ENCODE data around the gene FRMD4A.

Gene FRMD4A

DNA sequence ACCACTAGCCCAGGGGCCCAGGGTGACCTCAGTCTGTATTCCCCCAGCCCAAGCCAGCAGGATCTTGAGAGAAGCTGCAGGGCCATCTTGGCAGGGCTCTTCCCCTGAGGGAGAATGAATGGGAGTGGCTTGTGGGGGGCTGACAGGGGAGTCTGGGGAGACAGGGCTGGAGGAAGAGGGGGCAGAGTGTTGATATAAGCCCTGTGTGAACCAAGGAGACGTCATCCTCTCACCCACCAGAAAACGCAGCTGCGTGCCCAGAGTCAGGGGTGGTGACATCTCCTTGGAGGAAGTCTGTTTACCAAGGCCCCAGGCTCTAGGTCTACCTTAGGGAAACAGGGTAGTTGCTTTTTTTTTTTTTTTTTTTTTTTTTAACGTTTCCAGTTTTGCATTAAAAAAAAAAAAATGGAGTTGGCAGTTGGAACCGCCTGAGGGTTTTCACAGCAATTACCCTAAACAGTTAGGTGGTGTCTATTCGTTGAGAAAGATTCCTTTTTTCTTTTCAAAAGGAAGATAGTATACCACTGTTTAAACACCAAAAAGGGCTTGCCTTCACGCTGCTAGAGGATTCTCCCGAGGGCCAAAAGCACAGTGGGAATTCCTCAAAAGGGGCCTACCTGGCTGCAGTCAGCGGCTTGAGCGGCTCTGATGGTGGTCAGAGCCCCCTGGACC, 630.1 kb downstream of the FRMD4A start:
- no peak for DNase-seq
- in situ Hi-C loops (cut with HindIII; ENCODE audit: low pct_ligation_motif_present, low pct_unique_long_range_greater_than_20kb, low sequenced_read_pairs): no loop called here

DNA sequence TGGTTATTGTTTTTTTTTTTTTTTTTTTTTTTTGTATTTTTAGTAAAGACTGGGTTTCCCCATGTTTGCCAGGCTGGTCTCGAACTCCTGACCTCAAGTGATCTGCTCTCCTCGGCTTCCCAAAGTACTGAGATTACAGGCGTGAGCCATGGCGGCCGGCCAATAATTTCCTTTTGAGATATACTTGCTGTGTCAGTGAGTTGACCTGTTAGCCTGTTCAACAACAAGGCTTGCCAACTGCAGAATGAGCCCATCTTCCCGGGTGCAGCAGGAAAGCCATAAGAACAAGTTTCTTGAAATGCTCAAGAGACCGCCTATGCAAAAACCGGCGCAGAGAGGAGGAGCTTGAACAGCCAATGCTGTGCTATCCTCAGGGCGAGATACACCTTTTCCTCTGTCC, 631.5 kb downstream of the FRMD4A start:
- DNase-seq: no peak
- in situ Hi-C loops (cut with HindIII; ENCODE audit: low pct_ligation_motif_present, low pct_unique_long_range_greater_than_20kb, low sequenced_read_pairs): no loop called here

DNA sequence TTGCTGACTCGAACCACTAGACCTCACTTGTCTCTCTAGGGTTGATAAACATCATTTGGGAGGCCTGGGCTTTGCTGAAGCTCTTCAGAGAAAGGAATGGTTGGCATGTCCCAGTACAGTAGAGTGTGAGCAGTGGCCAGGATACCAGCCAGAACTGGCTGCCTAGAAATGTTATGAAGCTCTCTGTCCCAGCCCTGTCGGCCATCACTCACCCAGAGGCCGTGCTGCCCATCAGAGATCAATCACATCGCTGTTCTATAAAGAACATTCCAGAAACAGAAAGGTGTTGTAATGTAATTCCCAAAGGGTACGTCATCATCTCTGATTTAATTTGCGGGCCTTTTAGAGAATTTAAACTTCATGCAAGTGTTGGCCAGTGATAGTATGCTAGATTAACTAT, 632.5 kb downstream of the FRMD4A start:
- DNase-seq: no peak
- in situ Hi-C loops (cut with HindIII; ENCODE audit: low pct_ligation_motif_present, low pct_unique_long_range_greater_than_20kb, low sequenced_read_pairs): no loop called here

DNA sequence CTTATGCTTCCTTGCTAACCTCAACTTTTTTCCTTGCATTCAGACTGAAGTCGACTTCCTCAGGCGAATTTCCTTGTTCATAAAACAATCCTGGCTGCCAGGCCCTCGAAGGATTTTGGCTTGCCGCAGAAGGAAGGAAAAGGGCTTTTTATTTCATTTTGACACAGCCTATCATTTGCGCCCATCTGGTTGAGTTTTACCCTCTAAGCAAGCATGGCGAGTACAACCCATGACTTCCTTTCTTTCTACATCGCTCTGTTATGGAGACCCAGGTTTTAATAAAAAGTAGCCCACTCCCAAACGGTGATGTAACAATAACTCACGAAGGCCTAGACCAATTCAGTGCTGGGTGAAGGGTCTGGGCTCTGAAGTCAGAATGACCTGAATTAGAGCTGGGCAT, 634.7 kb downstream of the FRMD4A start:
- in situ Hi-C loops (cut with HindIII; ENCODE audit: low pct_ligation_motif_present, low pct_unique_long_range_greater_than_20kb, low sequenced_read_pairs): no loop called here

DNA sequence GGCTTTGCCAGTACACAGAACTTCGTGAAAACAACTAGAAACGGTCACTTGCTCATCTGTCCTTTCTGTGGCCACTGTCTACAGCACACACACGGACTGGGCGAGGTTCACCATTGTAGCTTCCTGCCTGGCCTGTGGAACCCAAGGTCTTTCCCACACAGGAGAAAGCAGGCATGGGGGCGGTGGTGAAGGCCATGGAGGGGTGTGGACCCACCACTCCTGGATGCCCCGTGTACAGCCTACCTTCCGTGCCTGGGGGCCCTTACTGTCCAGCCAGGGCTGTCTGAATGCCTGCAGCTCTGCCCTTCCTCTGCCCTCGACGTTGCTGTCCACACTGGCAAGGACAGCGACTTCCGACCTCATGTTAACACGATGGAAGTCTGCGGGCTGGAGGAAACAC, 635.1 kb downstream of the FRMD4A start:
- in situ Hi-C loops (cut with HindIII; ENCODE audit: low pct_ligation_motif_present, low pct_unique_long_range_greater_than_20kb, low sequenced_read_pairs): no loop called here

More for the DNA sequence above, 634.7 kb downstream of the FRMD4A start:
- no peak for DNase-seq

DNA sequence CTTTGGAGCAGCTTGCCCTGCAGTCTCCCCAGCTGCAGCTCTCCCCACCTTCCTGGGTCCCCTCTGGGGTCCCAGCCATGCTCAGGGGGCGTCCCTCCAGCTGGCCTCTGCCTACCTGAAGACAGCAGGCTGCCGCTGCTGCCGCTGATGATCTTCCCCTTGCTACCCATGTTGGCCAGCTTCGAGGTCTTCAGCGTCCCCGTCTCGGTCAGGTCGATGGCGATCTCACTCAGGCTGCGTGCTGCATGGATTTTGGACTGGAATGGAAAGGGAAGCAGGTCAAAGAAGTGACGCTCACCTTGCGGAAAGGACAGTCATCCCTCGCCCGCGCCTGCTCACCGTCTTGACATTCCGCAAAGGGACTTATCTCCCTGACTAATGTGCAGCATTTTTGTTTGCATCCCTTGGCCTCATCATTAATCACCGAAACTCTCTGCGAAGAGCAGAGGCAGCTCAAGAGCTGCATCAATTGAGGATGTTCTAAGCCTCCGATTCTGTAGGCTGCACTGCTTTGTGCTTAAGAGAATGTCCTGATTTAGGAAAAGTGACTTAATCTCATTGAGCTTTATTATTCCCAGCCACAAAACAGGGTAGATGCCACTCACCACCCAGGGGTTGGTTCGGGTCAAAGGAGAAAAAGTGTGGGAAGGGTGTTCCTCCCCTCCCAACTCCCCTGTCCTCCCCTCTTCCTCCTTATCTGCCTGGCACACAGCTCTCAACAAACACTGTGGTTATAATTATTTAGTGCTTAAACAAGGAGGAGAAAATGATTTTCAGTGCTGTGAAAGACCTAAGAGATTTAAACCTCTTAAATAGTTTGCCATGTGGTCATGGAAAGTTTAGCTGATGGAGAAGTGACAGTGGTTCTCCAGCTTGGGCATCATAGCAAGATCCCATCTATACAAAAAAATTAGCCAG, 636.7 kb downstream of the FRMD4A start:
- in situ Hi-C loops (cut with HindIII; ENCODE audit: low pct_ligation_motif_present, low pct_unique_long_range_greater_than_20kb, low sequenced_read_pairs): no loop called here
- no peak for DNase-seq

More for the DNA sequence above, 635.1 kb downstream of the FRMD4A start:
- DNase-seq: no peak

DNA sequence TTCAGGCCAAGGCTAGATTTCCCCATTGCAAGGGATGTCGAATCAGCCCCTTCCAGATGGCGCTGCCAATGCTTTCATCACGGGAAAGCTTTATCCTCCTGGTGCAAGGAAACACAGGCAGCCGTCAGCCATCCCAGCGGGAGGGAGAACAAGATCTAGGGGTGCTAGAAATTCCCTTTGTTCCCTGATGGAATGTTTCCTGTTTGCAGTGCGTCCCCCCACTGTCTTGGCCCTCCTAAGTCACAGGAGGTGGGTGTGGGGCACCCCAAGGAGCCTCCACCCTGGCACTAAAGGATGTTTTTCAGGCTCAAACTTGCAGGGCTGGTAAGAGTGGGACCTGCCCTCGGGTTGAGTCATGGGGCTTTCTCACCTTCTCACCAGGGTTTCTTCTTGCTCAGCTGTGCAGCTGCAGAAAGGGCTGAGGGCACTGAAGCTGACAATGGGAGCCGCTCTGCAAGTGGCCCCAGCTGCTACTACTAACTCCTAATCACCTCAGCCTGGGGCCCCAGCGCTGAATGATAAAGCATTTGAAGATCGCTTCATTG, 640.4 kb downstream of the FRMD4A start:
- in situ Hi-C loops (cut with HindIII; ENCODE audit: low pct_ligation_motif_present, low pct_unique_long_range_greater_than_20kb, low sequenced_read_pairs): no loop called here
- no peak for DNase-seq

DNA sequence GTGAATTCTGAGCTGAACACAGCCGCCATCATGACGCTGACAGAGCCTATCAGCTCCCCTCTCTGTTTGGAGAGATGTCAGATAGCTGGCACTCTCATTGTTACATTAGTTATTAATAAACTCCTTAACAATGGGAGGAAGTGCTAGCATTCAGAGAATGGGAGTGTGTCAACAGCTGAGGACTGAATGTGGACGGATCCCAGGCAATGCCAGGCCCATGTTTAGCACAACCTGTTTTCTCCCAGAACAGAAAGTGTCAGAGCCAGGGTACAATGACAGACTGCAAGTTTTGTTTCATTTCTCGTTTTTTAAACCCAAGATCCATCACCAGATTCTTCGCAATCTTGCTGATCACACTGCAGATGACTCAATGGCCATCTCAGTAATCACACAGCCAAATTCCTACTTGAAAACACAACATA, 644.4 kb downstream of the FRMD4A start:
- in situ Hi-C loops (cut with HindIII; ENCODE audit: low pct_ligation_motif_present, low pct_unique_long_range_greater_than_20kb, low sequenced_read_pairs): no loop called here
- no peak for DNase-seq

DNA sequence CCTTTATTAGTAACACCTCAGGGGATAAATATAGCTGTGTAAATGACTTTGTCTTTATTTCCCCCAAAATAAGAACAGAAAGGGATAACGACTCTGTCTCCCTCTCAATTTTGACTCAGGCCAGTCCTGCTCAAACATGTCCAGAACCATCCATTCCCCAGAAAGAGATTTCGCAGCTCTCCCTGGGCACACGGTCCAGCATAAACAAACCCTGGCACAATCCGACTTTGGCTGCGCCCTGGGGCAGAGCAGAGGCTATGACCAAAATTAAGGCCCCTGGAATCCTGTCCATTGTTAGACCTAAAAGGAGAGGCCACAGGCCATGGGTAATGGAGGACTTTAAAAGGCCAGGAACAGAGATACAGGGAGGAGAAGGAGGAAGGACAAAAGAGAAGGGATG, 644.8 kb downstream of the FRMD4A start:
- in situ Hi-C loops (cut with HindIII; ENCODE audit: low pct_ligation_motif_present, low pct_unique_long_range_greater_than_20kb, low sequenced_read_pairs): no loop called here

DNA sequence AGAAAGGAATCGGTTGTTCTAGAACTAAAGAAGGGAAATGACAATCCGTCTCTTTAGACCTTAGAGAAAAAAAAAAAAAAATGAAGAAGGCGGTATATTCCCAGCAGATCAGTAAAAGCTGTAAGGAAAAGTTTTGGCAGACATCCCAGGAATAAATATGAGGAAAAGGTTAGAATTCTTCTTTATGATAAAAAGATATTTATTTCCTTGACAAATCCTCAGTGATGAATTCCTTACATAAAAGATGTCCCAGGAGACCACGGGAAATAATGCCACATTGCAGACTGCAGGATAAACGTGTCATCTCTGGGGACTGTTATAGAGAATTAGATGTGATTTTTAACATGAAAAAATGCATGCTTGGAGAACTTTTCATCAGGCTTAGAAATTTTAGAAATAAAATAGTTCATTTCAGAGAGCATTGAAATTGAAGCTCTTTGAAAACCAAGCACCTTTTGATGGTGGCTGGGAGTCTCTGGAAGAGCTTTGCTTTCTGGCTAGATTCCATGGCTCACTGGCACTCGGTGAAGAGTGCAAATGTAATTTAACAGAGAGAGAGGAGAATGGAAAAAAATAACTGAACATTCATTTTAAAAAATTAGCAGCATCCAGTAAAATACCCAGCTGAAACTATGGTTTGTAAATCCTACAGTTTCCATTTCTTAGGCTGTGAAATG, 645.8 kb downstream of the FRMD4A start:
- in situ Hi-C loops (cut with HindIII; ENCODE audit: low pct_ligation_motif_present, low pct_unique_long_range_greater_than_20kb, low sequenced_read_pairs): no loop called here
- no peak for DNase-seq

More for the DNA sequence above, 644.8 kb downstream of the FRMD4A start:
- no peak for DNase-seq

DNA sequence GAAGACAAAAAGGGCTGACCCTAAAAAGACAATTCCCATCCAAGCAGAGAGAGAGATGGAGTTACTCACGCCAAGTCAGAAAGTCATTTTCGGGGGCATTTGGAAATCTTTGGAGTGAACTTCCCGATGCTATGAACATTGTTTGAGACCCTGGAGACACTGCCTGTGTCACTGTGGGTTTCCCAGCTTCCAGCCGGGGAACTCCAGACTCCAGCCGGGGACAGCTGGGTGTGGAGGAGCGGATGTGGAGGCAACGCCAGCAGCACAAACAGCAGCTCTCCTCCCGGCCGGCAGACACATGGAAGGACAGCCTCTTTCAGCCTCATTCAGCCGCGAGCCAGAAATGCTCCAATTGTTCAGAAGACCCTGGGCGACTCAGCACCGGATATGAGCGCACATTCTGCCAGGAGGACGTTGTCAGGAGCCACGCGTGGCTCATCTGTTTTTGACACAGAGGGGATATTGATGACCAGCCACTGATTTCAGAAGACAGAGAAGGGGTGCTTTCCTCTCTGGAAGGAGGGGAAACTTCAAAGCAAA, 646.4 kb downstream of the FRMD4A start:
- DNase-seq: no peak
- in situ Hi-C loops (cut with HindIII; ENCODE audit: low pct_ligation_motif_present, low pct_unique_long_range_greater_than_20kb, low sequenced_read_pairs): no loop called here

DNA sequence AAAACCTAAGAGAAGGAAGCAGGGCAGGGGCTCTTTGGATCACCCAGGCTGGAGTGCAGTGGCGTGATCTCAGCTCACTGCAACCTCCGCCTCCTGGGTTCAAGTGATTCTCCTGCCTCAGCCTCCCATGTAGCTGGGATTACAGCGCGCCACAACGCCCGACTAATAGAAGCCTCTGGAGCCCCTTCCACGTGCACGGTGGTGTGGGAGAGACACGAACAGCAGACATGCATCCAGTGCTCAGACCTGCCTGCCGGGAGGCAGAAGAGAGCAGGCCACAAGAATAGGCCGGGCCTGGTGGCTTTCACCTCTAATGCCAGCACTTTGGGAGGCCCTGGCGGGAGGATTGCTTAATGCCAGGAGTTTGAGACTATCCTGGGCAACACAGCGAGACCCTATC, 647.7 kb downstream of the FRMD4A start:
- in situ Hi-C loops (cut with HindIII; ENCODE audit: low pct_ligation_motif_present, low pct_unique_long_range_greater_than_20kb, low sequenced_read_pairs): no loop called here
- DNase-seq: no peak

DNA sequence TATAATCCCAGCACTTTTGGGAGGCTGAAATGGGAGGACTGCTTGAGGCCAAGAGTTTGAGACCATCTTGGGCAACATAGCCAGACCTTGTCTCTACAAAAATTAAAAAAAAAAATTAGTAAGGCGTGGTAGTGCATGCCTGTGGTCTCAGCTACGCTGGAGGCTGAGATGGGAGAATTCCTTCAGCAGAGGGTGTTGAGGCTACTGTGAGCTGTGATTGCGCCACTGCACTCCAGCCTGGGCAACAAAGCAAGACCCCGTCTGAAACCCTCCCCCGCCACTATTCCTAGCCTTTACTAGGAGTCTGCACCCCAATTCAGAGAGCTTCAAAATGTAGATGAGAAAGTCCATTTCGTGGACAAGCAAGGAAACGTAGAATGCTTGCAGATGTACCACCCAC, 648.8 kb downstream of the FRMD4A start:
- in situ Hi-C loops (cut with HindIII; ENCODE audit: low pct_ligation_motif_present, low pct_unique_long_range_greater_than_20kb, low sequenced_read_pairs): no loop called here

DNA sequence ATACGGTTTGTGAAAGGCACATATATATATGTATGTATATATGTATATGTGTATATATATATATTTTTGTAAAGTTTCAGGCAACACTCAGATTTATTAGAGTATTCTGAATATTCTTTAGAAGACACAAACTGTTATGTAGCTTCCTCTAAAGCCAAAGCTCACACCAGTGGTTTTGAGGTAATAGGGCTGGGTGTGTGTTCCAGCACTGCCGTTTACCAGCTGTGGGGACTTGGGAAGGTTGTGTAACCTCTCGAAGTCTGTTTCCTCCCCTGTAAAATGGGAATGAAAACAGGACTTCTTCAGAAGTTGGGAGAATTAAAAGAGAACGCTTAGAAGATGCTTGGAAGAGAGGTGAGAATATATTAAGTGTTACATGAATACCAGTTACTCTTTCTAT, 649.2 kb downstream of the FRMD4A start:
- in situ Hi-C loops (cut with HindIII; ENCODE audit: low pct_ligation_motif_present, low pct_unique_long_range_greater_than_20kb, low sequenced_read_pairs): no loop called here
- DNase-seq: no peak

More for the DNA sequence above, 648.8 kb downstream of the FRMD4A start:
- DNase-seq: no peak

DNA sequence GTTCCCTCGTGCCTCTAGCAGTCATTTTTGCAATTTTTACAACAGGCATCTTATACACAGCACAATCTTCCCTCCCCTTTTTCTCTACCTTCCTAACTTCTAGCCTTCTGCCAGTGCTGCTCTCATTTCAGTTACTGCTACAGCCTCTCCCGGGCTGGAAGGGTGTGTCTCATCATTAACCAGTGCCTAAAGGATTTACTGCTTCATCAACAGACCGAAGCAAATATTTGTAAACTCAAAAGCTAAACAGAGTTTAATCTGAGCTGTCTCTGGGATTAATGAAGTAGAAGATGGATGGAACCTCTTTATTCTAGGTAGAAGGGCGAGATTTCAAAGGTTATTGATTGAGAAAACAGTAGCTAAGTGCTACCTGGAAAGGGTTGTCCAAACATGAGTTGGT, 649.6 kb downstream of the FRMD4A start:
- no peak for DNase-seq
- in situ Hi-C loops (cut with HindIII; ENCODE audit: low pct_ligation_motif_present, low pct_unique_long_range_greater_than_20kb, low sequenced_read_pairs): no loop called here

DNA sequence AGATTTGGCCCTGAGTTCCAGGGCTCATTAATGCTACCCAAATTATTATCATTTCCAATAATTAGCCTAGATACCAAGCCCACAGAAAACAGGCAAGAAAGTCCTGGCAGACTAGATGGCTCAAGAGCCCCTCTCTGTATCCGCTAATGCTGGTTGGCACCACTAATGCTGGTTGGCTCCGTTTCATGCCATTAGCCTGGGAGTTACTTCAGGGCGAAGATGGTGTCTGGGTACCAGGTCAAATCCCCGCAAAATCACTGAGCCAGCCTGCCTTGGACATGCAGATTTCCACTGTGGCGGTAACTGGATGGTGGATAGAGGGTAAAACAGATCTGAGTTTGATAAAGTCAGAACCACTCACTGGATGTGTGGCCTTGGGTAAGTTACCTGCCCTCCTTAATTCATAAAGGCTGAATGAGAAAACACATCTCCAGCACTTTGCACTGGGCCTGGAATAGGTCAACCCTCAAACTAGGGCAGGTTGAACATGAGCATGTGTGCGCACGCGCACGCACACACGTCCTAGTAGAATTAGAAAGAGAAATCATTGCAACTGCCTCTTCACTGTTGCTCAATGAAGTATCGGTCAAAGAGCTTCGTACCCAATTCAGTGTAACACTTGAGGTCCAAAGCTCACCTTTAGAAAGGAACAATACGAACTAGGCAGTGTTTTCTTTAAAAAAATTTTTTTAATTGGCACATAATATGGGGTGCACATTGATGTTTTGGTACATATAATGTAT, 652.5 kb downstream of the FRMD4A start:
- no peak for DNase-seq
- in situ Hi-C loops (cut with HindIII; ENCODE audit: low pct_ligation_motif_present, low pct_unique_long_range_greater_than_20kb, low sequenced_read_pairs): no loop called here

DNA sequence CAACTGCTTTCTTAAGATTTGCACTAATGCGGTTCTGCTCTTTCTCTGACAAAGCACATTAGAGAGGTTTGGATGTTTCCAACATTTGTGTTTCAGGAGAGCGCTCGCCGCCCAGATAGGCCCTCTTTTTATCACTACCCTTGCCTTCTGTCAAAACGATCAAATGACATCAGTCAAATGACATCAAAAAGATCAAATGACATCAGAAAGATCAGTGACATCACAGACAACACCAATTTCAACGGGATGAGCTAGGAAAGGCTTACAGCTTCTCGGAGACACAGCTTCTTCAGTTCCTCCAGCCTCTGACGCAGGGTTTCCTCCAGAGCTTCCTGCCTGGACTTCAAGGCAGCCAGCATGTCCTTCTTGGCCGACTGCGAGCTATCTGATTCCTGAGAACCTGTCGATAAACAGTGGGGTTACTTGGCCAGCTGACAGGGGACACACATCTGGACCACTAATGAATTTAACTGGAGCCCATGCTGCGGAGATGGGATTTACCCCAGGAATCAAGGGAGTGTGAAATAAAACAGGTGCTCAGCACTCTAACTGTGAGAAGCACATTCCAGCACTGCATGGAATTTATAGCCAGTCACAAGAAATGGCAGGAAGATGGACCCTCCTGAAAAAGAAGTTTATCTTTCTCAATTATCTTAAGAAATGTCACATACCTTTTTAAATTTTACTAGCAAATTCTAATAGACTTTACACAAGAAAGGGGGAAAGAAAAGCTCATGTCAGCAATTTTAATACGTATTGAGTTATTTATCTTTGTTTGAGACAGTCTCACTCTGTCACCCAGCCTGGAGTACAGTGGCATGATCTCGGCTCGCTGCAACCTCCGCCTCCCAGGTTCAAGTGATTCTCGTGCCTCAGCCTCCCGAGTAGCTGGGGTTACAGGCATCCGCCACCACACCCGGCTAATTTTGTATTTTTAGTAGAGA, 655.8 kb downstream of the FRMD4A start:
- in situ Hi-C loops (cut with HindIII; ENCODE audit: low pct_ligation_motif_present, low pct_unique_long_range_greater_than_20kb, low sequenced_read_pairs): no loop called here
- no peak for DNase-seq

Measured in ACHN (cell line).